ENCODE results near the gene ERICH2. TPM values are rescaled to one million over a fixed set of nuclear protein-coding genes. Genes with fewer than 3 reads are reported as not detected.

ERICH2 gene
- polyA plus RNA-seq, 3 donors, result not detected

GRCh38 chr2:170847716-170848115 is 77.5 kb downstream of the ERICH2 start:
- Histone ChIP-seq H3K9ac (ENCODE audit: insufficient read depth, low read length, poor library complexity, severe bottlenecking) (no peak overlapping the region), H3K27me3 (ENCODE audit: control insufficient read depth in 2 of 2, insufficient read depth in 2 of 2, low read length in 2 of 2) (no peaks in the 10 kb centered on the region), H3K4me1 (ENCODE audit: control insufficient read depth in 1 of 2, insufficient read depth in 2 of 2, low read length in 2 of 2) (peaks cover 0 to 6% of the 10 kb centered on the region in 2 donors), H2AFZ (ENCODE audit: insufficient read depth, low read depth, low read length, poor library complexity, severe bottlenecking) (no peak overlapping the region), H4K20me1 (ENCODE audit: insufficient read depth, low read length) (no peaks in the 10 kb centered on the region), H3K4me3 (replicated peaks in 1 of 3; ENCODE audit: low read depth in 2 of 3, low read length in 3 of 3) (no peak overlapping the region), H3K9me3 (replicated peaks in 1 of 2; ENCODE audit: control insufficient read depth in 1 of 2, insufficient read depth in 1 of 2, low read length in 2 of 2) (no peaks in the 10 kb centered on the region), H3K79me2 (ENCODE audit: insufficient read depth, low read length) (no peaks in the 10 kb centered on the region), H3K4me2 (replicated peaks; ENCODE audit: extremely low read depth, low read length, poor library complexity, severe bottlenecking) (no peak overlapping the region), H3K36me3 (replicated peaks in 1 of 2; ENCODE audit: control insufficient read depth in 1 of 2, insufficient read depth in 2 of 2, low read length in 2 of 2) (no peaks in the 10 kb centered on the region), H3K27ac (ENCODE audit: low read depth in 1 of 2, low read length in 2 of 2) (no peak overlapping the region)
- intact Hi-C loops (cut with micrococcal nuclease), result no loop called here
- Mint-ChIP-seq H3K4me3 (no peak overlapping the region), H3K36me3 (no peaks in the 10 kb centered on the region), H3K9me3 (no peaks in the 10 kb centered on the region), H3K27me3 (ENCODE audit: low read depth in 3 of 3) (peaks cover 2% of the 10 kb centered on the region in 3 donors), H3K27ac (no peak overlapping the region), H3K4me1 (peaks cover 5% of the 10 kb centered on the region)
- no peak for TF ChIP-seq CTCF (IDR thresholded peaks at IDR 0.05)
- DNase-seq, result no peak
- 100% methylated on average over 1 of the region's 4 CpGs for WGBS (ENCODE audit: insufficient coverage)

Small RNAs within 50 kb of the gene (small RNA-seq; reads per million reads assigned to genes)
- gene RF00019 (ENCODE audit: insufficient read length, low read depth), result not detected

Other genes starting within 250 kb of the ERICH2 start
- not detected for gene SP5, start 55.0 kb upstream of the ERICH2 start, polyA plus RNA-seq
- gene GAD1, start 46.5 kb downstream of the ERICH2 start, polyA plus RNA-seq, result under 1 TPM in 1 of 3 donors, not detected in 2; 0.08 TPM
- 10 to 100 TPM; 34.5 to 51.2 (median 46.5) TPM for gene GORASP2, start 158.9 kb downstream of the ERICH2 start, polyA plus RNA-seq

All from CD14-positive monocyte (primary cell).